ENCODE results near the gene E2F8.

Gene E2F8

DNA sequence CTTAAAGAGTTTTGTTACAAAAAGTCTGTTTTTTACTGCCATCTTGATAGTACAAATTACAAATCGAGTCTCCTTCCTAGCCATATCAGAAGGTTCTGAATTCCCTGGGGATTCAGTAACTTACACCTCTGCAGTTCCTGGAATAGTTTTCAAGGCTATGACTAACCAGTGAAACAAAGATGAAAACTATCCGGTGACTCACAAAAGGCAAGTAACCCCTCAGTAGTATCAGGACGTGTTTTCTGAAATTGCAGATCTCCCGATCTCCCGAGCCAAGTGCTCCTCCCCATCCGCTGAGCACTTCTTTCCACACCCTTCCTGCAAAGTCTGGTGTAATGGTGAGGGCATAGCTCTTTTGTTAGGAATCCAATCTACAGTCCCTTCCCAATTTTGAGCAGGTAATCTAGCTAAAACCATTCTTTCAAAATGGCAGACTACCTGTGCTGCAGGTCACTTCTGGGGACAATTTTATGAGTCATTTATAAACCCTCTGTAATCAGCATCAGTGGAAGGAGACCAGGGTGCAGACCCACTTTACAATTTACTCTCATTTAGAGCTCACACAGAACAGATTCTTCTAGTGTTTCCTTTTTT is 7.7 kb downstream of the E2F8 start:
- DNase-seq (ENCODE audit: extremely low read depth, low read depth) = peak; percentile 29
- TF ChIP-seq, protein P1, sequence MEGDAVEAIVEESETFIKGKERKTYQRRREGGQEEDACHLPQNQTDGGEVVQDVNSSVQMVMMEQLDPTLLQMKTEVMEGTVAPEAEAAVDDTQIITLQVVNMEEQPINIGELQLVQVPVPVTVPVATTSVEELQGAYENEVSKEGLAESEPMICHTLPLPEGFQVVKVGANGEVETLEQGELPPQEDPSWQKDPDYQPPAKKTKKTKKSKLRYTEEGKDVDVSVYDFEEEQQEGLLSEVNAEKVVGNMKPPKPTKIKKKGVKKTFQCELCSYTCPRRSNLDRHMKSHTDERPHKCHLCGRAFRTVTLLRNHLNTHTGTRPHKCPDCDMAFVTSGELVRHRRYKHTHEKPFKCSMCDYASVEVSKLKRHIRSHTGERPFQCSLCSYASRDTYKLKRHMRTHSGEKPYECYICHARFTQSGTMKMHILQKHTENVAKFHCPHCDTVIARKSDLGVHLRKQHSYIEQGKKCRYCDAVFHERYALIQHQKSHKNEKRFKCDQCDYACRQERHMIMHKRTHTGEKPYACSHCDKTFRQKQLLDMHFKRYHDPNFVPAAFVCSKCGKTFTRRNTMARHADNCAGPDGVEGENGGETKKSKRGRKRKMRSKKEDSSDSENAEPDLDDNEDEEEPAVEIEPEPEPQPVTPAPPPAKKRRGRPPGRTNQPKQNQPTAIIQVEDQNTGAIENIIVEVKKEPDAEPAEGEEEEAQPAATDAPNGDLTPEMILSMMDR (IDR thresholded peaks at IDR 0.05; ENCODE audit: low read depth, low read length) = no peak

DNA sequence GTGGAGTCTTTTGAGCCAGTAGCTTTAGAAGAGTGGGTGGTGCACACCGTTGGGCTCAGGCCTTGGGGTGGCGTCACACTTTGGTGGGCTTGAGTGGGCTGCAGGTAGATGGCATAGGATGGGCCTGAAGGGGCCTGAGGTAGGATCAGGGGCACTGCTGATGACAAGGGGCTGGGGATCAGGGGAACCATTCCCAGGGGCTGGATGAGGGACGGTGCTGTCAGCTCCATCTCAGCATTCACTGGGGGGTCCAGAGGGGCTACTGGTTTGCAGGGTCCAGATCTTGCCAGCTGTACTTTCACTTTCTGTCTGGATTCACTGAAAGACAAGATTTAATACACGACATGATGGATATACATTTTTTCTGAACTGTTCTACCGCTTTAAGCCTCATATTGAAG is 11.1 kb downstream of the E2F8 start:
- TF ChIP-seq, protein P1 (IDR thresholded peaks at IDR 0.05; ENCODE audit: low read depth, low read length) = no peak
- no peak for DNase-seq (ENCODE audit: extremely low read depth, low read depth)

DNA sequence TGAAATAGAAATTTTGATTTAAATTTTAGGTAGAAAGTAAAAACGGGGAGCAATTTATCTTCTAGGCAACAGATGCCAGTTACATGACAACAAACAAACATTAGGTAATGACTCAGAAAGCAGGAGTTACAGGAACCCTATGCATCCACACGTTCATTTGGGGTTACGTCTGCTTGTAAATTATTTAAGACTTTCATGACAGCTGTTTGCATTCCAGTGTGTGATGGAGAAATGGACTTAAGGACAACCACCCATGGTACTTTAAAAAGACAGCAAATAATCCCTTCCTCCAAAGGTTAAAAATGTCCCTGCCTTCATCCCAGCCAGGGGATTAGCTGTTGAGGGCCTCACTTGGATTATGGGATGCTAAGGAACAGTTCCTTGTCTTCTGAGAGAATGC is 11.8 kb downstream of the E2F8 start:
- TF ChIP-seq, protein P1 (IDR thresholded peaks at IDR 0.05; ENCODE audit: low read depth, low read length) = no peak
- DNase-seq (ENCODE audit: extremely low read depth, low read depth) = no peak

DNA sequence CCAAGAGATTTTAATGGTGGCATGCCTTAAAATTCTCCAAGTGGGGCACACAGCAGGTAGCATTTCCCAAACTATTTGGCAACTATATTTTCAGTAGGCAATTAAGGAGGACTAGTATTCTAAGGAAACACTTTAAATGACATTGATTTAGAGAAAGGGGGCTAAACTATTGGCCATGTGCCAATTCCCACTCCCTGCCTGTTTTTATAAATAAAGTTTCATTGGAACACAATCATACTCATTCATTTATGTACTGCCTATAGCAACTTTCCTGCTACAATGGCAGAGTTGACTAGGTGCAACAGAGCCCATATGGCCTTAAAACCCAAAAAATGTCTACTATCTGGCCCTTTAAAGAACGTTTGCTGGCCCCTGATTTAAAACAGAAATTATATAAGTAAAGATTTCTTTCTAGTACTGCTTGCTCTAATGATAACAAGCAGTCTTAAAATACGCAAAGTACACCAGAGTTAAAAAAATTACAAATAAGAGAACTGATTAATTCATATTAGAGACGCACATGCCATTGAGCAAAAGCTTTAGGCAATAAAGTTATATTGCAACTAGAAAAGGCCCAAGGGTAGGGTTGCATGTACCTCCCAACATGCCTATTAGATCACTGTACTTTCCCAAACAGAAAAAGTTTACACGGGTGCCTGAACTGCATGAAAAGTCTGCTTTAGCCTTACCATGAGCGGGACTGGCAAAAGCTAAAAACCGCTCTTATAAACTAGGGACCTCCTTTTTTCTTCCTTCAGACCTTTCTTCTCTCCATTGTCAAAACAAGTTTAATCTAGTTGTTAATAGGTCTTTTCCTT is 14.2 kb downstream of the E2F8 start:
- DNase-seq (ENCODE audit: extremely low read depth, low read depth) = no peak
- TF ChIP-seq, protein P1 (IDR thresholded peaks at IDR 0.05; ENCODE audit: low read depth, low read length) = no peak

DNA sequence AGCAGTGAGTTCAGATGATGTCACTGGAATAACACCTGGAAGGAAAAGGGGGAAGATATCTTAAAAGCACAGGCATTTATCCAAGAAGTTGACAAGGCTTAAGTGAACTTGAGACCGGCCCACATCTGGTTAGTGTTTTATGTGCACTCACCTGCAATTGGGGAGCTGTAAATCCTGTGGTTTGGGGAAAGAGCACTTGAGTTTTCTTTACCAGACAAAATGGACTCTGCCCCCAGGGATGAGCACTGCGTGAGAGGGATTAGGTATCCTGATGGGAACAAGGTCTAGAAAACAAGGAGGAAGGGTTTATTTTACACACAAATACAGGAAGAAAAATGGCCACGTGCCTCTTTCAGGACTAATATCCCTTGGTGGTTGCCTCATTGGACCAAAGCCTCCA is 15.2 kb downstream of the E2F8 start:
- no peak for DNase-seq (ENCODE audit: extremely low read depth, low read depth)
- TF ChIP-seq, protein P1 (IDR thresholded peaks at IDR 0.05; ENCODE audit: low read depth, low read length) = no peak

DNA sequence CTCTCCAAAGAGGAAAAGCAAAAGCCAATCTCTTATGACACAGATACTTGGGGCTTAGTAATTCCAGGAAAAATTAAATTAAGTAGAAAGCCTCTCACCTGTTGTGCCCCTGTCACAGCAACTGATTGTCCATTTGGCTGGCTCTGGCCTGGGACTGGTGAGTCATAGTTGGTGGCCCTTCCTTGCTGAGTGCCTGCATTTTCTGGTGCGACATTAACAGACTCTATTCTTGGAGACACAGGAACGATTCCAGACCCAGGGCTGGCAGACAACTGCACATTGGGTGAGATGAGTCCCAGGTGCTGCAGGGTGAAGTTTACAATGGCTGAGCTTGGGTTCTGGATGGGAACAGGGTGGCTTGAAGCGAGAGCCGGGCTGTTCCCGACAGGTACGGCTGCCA is 15.6 kb downstream of the E2F8 start:
- TF ChIP-seq, protein P1 (IDR thresholded peaks at IDR 0.05; ENCODE audit: low read depth, low read length) = no peak
- DNase-seq (ENCODE audit: extremely low read depth, low read depth) = no peak
